Measurements from ENCODE around the gene FTCDNL1. TPM values are rescaled to one million over a fixed set of nuclear protein-coding genes. Genes with fewer than 3 reads are reported as not detected.

FTCDNL1 gene
- total RNA-seq, 1 donor from 2014 or later, result 1.5 TPM

- DNase-seq (ENCODE audit: low read depth, low spot score), result no peak
- no peaks in the 10 kb centered on the region for H3K36me3 Mint-ChIP-seq (ENCODE audit: low read depth)
- no peaks in the 10 kb centered on the region for H3K4me1 Mint-ChIP-seq
- TF ChIP-seq, protein P1, sequence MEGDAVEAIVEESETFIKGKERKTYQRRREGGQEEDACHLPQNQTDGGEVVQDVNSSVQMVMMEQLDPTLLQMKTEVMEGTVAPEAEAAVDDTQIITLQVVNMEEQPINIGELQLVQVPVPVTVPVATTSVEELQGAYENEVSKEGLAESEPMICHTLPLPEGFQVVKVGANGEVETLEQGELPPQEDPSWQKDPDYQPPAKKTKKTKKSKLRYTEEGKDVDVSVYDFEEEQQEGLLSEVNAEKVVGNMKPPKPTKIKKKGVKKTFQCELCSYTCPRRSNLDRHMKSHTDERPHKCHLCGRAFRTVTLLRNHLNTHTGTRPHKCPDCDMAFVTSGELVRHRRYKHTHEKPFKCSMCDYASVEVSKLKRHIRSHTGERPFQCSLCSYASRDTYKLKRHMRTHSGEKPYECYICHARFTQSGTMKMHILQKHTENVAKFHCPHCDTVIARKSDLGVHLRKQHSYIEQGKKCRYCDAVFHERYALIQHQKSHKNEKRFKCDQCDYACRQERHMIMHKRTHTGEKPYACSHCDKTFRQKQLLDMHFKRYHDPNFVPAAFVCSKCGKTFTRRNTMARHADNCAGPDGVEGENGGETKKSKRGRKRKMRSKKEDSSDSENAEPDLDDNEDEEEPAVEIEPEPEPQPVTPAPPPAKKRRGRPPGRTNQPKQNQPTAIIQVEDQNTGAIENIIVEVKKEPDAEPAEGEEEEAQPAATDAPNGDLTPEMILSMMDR (conservative IDR thresholded peaks at IDR 0.05), result no peak
- no peak overlapping the region for H3K27ac Mint-ChIP-seq (ENCODE audit: unreplicated experiment)
- H3K9me3 Mint-ChIP-seq, result no peaks in the 10 kb centered on the region
- peaks cover 10% of the 10 kb centered on the region for H3K27me3 Mint-ChIP-seq (ENCODE audit: low read depth)
- H3K4me3 Mint-ChIP-seq, result no peak overlapping the region
These were observed 107.4 kb downstream of the FTCDNL1 start for GRCh38 chr2:199743415-199744120.

- TF ChIP-seq, protein P1 (conservative IDR thresholded peaks at IDR 0.05), result no peak
- Mint-ChIP-seq H3K27ac (ENCODE audit: unreplicated experiment) (no peak overlapping the region), H3K4me1 (no peaks in the 10 kb centered on the region), H3K4me3 (no peak overlapping the region), H3K36me3 (ENCODE audit: low read depth) (no peaks in the 10 kb centered on the region), H3K27me3 (ENCODE audit: low read depth) (peaks cover 13% of the 10 kb centered on the region), H3K9me3 (no peaks in the 10 kb centered on the region)
- DNase-seq (ENCODE audit: low read depth, low spot score), result no peak
These were observed 108.1 kb downstream of the FTCDNL1 start for GRCh38 chr2:199742884-199743283.

GRCh38 chr2:199740111-199740428 lies 110.9 kb downstream of the FTCDNL1 start:
- TF ChIP-seq, protein P1 (conservative IDR thresholded peaks at IDR 0.05), result no peak
- H3K4me3 Mint-ChIP-seq, result no peak overlapping the region
- no peaks in the 10 kb centered on the region for H3K4me1 Mint-ChIP-seq
- no peak for DNase-seq (ENCODE audit: low read depth, low spot score)
- no peaks in the 10 kb centered on the region for H3K9me3 Mint-ChIP-seq
- H3K27ac Mint-ChIP-seq (ENCODE audit: unreplicated experiment), result no peak overlapping the region
- peaks cover 20% of the 10 kb centered on the region for H3K27me3 Mint-ChIP-seq (ENCODE audit: low read depth)
- no peaks in the 10 kb centered on the region for H3K36me3 Mint-ChIP-seq (ENCODE audit: low read depth)

DNA sequence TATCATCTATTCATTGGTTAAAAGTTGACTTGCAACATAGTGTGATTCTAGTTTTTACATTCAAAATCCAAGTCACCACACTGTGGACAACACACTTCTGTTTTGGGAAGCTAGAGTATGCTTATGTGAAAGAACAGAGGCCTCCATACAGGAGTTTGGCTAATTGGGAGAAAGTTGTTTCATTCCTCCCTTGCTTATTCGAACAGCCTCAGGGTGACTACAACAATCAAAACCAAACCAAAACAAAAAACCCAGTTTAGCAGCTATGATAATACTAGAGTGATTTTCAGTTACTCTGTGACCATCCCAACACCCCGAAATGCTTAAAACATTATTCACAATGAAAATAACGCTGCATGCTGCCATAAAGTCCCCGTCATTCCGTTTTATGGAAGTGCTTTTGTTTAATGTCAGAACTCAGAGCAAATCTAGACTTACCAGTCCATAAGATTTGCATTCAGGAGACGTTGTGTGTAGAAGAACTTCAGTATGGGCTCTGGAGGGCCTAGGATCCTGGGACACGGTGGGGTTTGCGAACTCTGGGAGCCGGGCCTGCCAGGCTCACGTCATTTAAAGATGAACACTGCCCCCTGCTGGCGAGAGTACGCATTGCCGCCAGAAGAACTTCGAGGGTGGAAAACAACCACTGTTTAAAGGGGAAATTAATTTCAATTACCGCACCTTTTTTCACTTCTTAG lies 111.4 kb downstream of the FTCDNL1 start:
- peak; percentile 84 for DNase-seq (ENCODE audit: low read depth, low spot score)
- peaks cover 20% of the 10 kb centered on the region for H3K27me3 Mint-ChIP-seq (ENCODE audit: low read depth)
- H3K4me3 Mint-ChIP-seq, result no peak overlapping the region
- TF ChIP-seq, protein P1 (conservative IDR thresholded peaks at IDR 0.05), result peak; percentile 96
- H3K9me3 Mint-ChIP-seq, result no peaks in the 10 kb centered on the region
- H3K27ac Mint-ChIP-seq (ENCODE audit: unreplicated experiment), result no peak overlapping the region
- no peaks in the 10 kb centered on the region for H3K4me1 Mint-ChIP-seq
- H3K36me3 Mint-ChIP-seq (ENCODE audit: low read depth), result no peaks in the 10 kb centered on the region

DNA sequence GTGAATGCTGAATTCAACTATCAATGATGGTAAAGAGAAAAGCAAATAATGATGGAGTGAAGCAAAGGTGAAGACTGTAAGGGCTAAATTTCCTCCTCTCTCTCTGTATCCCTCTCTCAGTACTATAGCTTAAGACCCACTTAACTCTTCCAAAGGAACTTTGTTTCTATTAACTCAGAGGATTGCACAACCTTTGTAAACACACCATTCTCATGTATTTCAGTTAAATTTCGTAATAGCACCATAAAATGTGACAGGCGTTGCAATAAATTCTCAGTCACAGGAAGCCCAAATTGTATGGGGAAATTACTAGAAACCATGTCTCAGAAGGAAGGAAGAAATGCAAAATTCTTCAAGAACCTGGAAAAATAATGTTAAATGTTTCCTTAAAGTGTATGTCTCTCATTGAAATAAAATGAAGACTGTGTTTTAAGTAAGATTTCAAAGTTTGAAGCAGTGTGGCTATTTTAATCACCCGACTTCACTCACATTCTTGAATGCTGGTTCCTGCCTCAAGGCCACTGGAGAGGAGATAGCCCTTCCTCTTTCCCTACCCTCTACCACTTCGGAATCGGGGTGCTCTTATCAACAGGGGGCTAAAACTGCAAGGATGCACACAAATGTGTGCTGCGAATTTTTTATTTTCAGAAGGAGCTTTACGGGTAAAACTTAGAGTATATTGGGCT lies 112.1 kb downstream of the FTCDNL1 start:
- peaks cover 22% of the 10 kb centered on the region for H3K27me3 Mint-ChIP-seq (ENCODE audit: low read depth)
- no peaks in the 10 kb centered on the region for H3K36me3 Mint-ChIP-seq (ENCODE audit: low read depth)
- TF ChIP-seq, protein P1 (conservative IDR thresholded peaks at IDR 0.05), result no peak
- H3K27ac Mint-ChIP-seq (ENCODE audit: unreplicated experiment), result no peak overlapping the region
- no peaks in the 10 kb centered on the region for H3K4me1 Mint-ChIP-seq
- H3K9me3 Mint-ChIP-seq, result no peaks in the 10 kb centered on the region
- no peak for DNase-seq (ENCODE audit: low read depth, low spot score)
- no peak overlapping the region for H3K4me3 Mint-ChIP-seq
